Measurements from ENCODE around the gene SIRPB1.
A peak's percentile ranks its signal among the peaks of the same experiment; 100 is the strongest.
"Not testable (repeated sequence)": the region's sequence is repeated elsewhere in the genome, so short reads cannot be mapped to it uniquely, and the experiment has no call there.

The SIRPB1 gene

GRCh38 chr20:1619861-1620444, at the start of gene SIRPB1:
SIRPB1 (minus strand) TSS chr20:1620009; CDS start chr20:1619944, 65 bp downstream.
- DNase-seq = no peak

- no peak for DNase-seq
These were observed 49.5 kb upstream of the SIRPB1 start for GRCh38 chr20:1669304-1669703.

DNA sequence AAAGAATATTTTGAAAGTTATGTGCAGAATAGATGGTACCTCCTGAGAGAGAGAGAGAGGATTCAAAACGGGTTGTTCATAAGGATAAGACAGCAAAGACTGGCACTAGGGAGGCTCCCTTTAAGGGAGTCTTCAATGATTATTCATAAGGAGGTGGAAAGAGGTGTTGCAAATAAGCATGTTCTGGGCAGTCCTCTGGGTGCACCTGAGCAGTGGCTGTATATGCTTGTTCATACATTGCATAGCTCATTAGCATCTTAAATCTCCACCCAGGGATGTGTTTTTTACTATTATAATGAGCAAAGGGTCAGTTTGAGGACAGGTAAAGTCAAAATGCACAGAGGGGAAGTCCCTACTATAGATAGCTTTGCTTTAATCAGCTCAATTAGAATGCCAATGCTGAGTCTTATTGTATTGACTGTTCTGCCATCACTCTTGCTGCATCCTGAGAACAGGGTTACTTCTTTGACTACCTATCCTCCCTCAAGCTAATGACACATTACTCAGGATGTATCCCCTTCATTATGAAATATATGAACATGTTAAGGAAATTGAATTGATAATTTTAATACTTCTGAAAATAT, 47.8 kb upstream of the SIRPB1 start:
- DNase-seq = no peak

- DNase-seq = no peak
These were observed 47.0 kb upstream of the SIRPB1 start for GRCh38 chr20:1666802-1667201.

DNA sequence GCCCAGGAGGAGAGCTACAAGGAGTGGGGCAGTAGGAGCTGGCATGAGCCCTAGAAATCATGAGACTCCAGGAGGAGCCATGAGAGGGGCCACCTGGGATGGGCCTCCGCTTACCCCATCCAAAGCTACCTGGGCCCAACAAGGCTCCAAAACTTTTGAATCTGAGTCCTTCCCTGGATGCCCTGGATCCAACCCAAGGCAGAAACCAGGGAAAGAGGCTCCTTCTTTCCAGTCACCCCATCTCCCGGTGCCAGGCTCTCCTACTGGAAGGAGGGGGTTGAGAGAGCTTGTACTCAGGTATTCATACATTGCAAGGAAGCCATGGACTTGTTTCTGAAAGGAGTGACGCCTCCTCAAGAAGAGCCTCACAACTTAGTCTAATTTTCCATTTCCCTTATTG, 45.5 kb upstream of the SIRPB1 start:
- DNase-seq = no peak

GRCh38 chr20:1664911-1665310, 45.1 kb upstream of the SIRPB1 start:
- no peak for DNase-seq

- no peak for DNase-seq
These were observed 44.1 kb upstream of the SIRPB1 start for GRCh38 chr20:1663917-1664316.

GRCh38 chr20:1661542-1662299, 41.9 kb upstream of the SIRPB1 start:
- DNase-seq = no peak

- no peak for DNase-seq
These were observed 40.4 kb upstream of the SIRPB1 start for GRCh38 chr20:1660246-1660645.

- DNase-seq = no peak
These were observed 37.9 kb upstream of the SIRPB1 start, which contains the start of gene SIRPG for GRCh38 chr20:1657556-1658334. SIRPG (minus strand) TSS chr20:1657779; CDS start chr20:1657714, 65 bp downstream.

GRCh38 chr20:1656844-1657243, 37.0 kb upstream of the SIRPB1 start:
- DNase-seq = no peak

- no peak for DNase-seq
These were observed 35.2 kb upstream of the SIRPB1 start for GRCh38 chr20:1654996-1655395.

DNA sequence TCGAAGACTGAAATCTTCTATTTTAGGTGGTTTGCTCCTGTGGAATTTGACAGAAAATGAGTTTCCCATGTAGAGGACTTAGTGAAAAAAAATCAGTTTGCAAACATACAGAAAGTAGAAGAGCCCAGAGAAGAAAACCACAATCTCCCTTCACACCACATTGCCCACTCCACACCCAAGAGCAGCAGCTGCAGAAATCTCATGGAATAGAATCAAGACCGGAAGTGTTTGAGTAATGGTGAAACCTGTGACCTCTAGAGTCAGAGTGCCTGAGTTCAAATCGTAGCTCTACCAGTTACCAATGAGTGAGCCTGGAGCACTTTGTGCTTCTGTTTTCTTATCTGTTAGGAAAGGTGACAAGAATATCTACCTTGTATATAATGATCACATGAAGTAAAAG, 33.2 kb upstream of the SIRPB1 start:
- DNase-seq = no peak

DNA sequence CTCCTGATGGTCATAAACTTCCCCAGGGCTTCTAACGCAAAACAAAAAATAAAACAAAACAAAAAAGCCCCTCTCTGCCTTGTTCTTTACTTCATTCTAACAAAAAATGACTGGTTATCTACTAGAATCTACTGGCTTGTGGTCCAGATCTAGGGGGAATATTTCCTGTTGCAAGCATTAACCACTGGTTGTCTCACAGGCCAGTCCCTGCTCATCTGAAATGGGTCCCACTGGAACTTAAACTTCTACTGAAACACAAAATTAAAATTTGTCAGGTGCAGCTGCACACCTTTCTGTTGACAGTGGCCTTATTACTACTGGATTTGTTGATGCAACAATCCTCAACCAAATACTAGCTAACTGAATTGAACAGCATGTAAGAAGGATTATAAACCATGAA, 32.3 kb upstream of the SIRPB1 start:
- no peak for DNase-seq

DNA sequence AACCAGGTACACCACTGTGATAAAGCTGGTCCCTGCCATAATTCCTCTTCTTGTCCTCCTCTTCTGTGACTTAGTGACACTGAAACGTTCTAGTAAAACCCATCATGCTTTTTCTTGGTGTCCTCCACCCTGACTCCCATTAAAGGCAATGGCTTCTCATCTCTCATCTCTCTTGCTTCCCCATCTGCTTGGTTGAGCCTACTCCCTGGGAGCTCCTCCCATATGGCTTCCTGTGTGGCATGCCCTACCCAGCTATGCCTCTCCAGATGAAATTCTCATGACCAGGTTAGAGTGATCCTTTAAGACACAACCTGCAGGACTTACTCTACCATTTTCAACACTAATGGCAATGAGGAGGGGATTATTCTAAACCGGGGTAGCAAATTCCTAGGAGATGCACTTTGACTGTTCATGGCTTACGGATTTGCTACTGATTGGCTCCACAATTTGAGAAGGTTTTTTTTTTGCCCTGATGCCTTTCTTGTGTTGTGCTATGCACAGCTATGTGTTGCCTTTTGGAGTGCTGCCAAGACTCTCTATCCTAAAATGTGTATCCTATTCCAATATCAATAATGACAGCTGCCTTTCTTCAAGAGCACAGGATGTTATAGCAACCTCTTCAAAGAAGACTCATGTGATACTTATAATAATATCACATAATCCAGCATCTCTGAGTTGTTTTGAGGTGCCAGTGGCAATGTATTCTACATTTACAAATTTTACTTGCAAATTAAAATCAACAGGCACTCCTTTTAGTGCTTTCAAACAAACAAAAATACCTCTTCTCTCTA, 31.7 kb upstream of the SIRPB1 start:
- DNase-seq = peak; percentile 28

- no peak for DNase-seq
These were observed 28.3 kb upstream of the SIRPB1 start for GRCh38 chr20:1648101-1648500.

GRCh38 chr20:1646975-1647431, 27.2 kb upstream of the SIRPB1 start:
- no peak for DNase-seq

- no peak for DNase-seq
These were observed 24.5 kb upstream of the SIRPB1 start for GRCh38 chr20:1644101-1644962.

GRCh38 chr20:1638643-1639042, 18.8 kb upstream of the SIRPB1 start:
- not testable (repeated sequence) for DNase-seq

GRCh38 chr20:1637755-1638154, 17.9 kb upstream of the SIRPB1 start:
- DNase-seq = no peak

DNA sequence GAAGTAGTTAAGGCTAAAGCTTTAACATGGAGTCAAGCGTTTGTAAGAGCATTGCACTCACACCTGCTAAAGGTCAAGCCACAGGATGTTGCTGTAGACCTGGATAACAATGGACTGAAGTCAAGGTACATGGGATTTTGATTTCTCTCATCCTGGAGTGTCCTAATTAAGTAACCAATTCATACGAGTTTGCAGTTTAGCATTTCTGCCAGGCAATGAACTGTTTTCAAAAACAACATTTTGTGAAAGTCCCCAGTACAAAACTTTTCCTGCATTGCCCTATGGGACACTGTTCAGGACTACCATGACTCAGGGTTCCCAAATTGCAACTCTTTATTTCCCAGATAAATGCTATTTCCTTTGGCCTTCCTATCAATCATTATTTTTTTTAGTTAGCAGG, 17.4 kb upstream of the SIRPB1 start:
- no peak for DNase-seq

GRCh38 chr20:1636621-1637020, 16.8 kb upstream of the SIRPB1 start:
- no peak for DNase-seq
